H9 (cell line): ENCODE measurements around the gene ZNF488. TPM values are rescaled to one million over a fixed set of nuclear protein-coding genes. Genes with fewer than 3 reads are reported as not detected.

Experiments used
- DNase-seq: peaks from one replicate; pipeline ENCODE4 v3.0.0-alpha.2; 2017
- H2AFZ ChIP-seq: one replicate; pipeline ENCODE4 v1.6.1; 2013; ENCODE audit warnings: mild to moderate bottlenecking, low read length, control low read depth, moderate library complexity
- H2AK5ac ChIP-seq: 2 replicates; pipeline ENCODE4 v1.6.1; 2013; ENCODE audit warnings: low read length, control low read depth, mixed read lengths; ENCODE audit not compliant: insufficient read length
- H2BK120ac ChIP-seq: one replicate; pipeline ENCODE4 v1.6.1; 2013; ENCODE audit warnings: low read depth, mild to moderate bottlenecking, low read length, control low read depth, inconsistent platforms; ENCODE audit not compliant: poor library complexity, severe bottlenecking
- H2BK12ac ChIP-seq: 2 replicates; pipeline ENCODE4 v1.6.1; 2013; ENCODE audit warnings: low read length, control low read depth, mixed read lengths, low read depth; ENCODE audit not compliant: insufficient read length
- H2BK15ac ChIP-seq: 2 replicates; pipeline ENCODE4 v1.6.1; 2013; ENCODE audit warnings: low read depth, low read length, control low read depth
- H2BK20ac ChIP-seq: one replicate; pipeline ENCODE4 v1.6.1; 2013; ENCODE audit warnings: low read depth, mild to moderate bottlenecking, low read length, control low read depth, inconsistent platforms; ENCODE audit not compliant: poor library complexity, severe bottlenecking
- H2BK5ac ChIP-seq: 2 replicates; pipeline ENCODE4 v1.6.1; 2013; ENCODE audit warnings: low read length, control low read depth, mixed read lengths; ENCODE audit not compliant: insufficient read length
- H3K14ac ChIP-seq: 2 replicates; pipeline ENCODE4 v1.6.1; 2013; ENCODE audit warnings: low read length, control low read depth; ENCODE audit not compliant: insufficient read depth
- H3K18ac ChIP-seq: 2 replicates; pipeline ENCODE4 v1.6.1; 2013; ENCODE audit warnings: low read depth, mild to moderate bottlenecking, mixed read lengths, low read length, control low read depth; ENCODE audit not compliant: insufficient read length
- H3K23ac ChIP-seq: 2 replicates; pipeline ENCODE4 v1.6.1; 2013; ENCODE audit warnings: low read length, control low read depth, mixed read lengths, low read depth; ENCODE audit not compliant: insufficient read length
- H3K23me2 ChIP-seq: 2 replicates; pipeline ENCODE4 v1.6.1; 2013; ENCODE audit warnings: low read depth, mild to moderate bottlenecking, mixed read lengths, low read length, control low read depth; ENCODE audit not compliant: insufficient read length, poor library complexity, severe bottlenecking
- H3K27ac ChIP-seq: 2 replicates; pipeline ENCODE4 v1.5.1; 2013; ENCODE audit warnings: low read length, control low read depth, mixed read lengths, low read depth; ENCODE audit not compliant: insufficient read length
- H3K27me3 ChIP-seq: 2 replicates; pipeline ENCODE4 v1.6.1; 2013; ENCODE audit warnings: low read length, control low read depth, inconsistent platforms; ENCODE audit not compliant: insufficient read depth
- H3K4ac ChIP-seq: 2 replicates; pipeline ENCODE4 v1.6.1; 2013; ENCODE audit warnings: low read depth, mild to moderate bottlenecking, control low read depth, inconsistent platforms, low read length, moderate library complexity
- H3K4me1 ChIP-seq: 2 replicates; pipeline ENCODE4 v1.6.1; 2013; ENCODE audit warnings: low read length, control low read depth, inconsistent platforms; ENCODE audit not compliant: insufficient read depth
- H3K4me2 ChIP-seq: 2 replicates; pipeline ENCODE4 v1.6.1; 2013; ENCODE audit warnings: low read length, control low read depth, mixed read lengths; ENCODE audit not compliant: insufficient read length, insufficient read depth
- H3K56ac ChIP-seq: 2 replicates; pipeline ENCODE4 v1.6.1; 2013; ENCODE audit warnings: low read depth, mild to moderate bottlenecking, mixed read lengths, low read length, control low read depth; ENCODE audit not compliant: insufficient read length
- H3K79me1 ChIP-seq: 2 replicates; pipeline ENCODE4 v1.6.1; 2013; ENCODE audit warnings: low read depth, mild to moderate bottlenecking, moderate library complexity, low read length, control low read depth, inconsistent platforms; ENCODE audit not compliant: insufficient read depth, poor library complexity, severe bottlenecking
- H3K79me2 ChIP-seq: 2 replicates; pipeline ENCODE4 v1.6.1; 2013; ENCODE audit warnings: low read length, control low read depth, inconsistent platforms; ENCODE audit not compliant: insufficient read depth
- H3K9ac ChIP-seq: 2 replicates; pipeline ENCODE4 v1.6.1; 2013; ENCODE audit warnings: low read length, control low read depth, mixed read lengths; ENCODE audit not compliant: insufficient read length; ENCODE audit errors: extremely low read depth
- H3K9me3 ChIP-seq: one replicate; pipeline ENCODE4 v1.6.1; 2013; ENCODE audit warnings: low read depth, low read length, inconsistent platforms; ENCODE audit not compliant: control insufficient read depth
- H3T11ph ChIP-seq: one replicate; pipeline ENCODE4 v1.6.1; 2013; ENCODE audit warnings: mild to moderate bottlenecking, low read length, control low read depth, inconsistent platforms
- H4K20me1 ChIP-seq: one replicate; pipeline ENCODE4 v1.6.1; 2013; ENCODE audit not compliant: control insufficient read depth, insufficient read length, insufficient read depth
- H4K5ac ChIP-seq: 2 replicates; pipeline ENCODE4 v1.6.1; 2013; ENCODE audit warnings: low read depth, mild to moderate bottlenecking, mixed read lengths, low read length, control low read depth; ENCODE audit not compliant: insufficient read length
- H4K8ac ChIP-seq: replicated peaks from 2 replicates; pipeline ENCODE4 v1.6.1; 2013; ENCODE audit warnings: low read length, control low read depth, mixed read lengths, low read depth; ENCODE audit not compliant: insufficient read length
- H4K91ac ChIP-seq: 2 replicates; pipeline ENCODE4 v1.6.1; 2013; ENCODE audit warnings: low read depth, mild to moderate bottlenecking, moderate library complexity, mixed read lengths, low read length, control low read depth; ENCODE audit not compliant: insufficient read length
- H3K27ac Mint-ChIP-seq, 3 experiments: 2 replicates in 2 of 3; 3 replicates in 1 of 3; pipeline ENCODE4 v1.8.0; 2020 to 2021; ENCODE audit warnings: mixed read lengths in 3 of 3, mild to moderate bottlenecking in 1 of 3, moderate library complexity in 1 of 3
- H3K27me3 Mint-ChIP-seq: 2 replicates; pipeline ENCODE4 v1.8.0; 2021; ENCODE audit warnings: low read depth, mild to moderate bottlenecking, moderate library complexity, mixed read lengths
- H3K36me3 Mint-ChIP-seq, 3 experiments: 2 replicates in 2 of 3; 3 replicates in 1 of 3; pipeline ENCODE4 v1.8.0; 2020 to 2021; ENCODE audit warnings: low read depth in 3 of 3, mixed read lengths in 3 of 3; ENCODE audit not compliant: insufficient read depth in 1 of 3
- H3K4me1 Mint-ChIP-seq, 2 experiments: 2 replicates each; pipeline ENCODE4 v1.8.0; 2020; ENCODE audit warnings: mixed read lengths in 2 of 2
- H3K4me3 Mint-ChIP-seq, 2 experiments: 2 replicates in 1 of 2; 3 replicates in 1 of 2; pipeline ENCODE4 v1.8.0; 2020 to 2021; ENCODE audit warnings: mild to moderate bottlenecking in 2 of 2, mixed read lengths in 2 of 2, moderate library complexity in 1 of 2
- H3K9me3 Mint-ChIP-seq, 2 experiments: 2 replicates in 1 of 2; 3 replicates in 1 of 2; pipeline ENCODE4 v1.8.0; 2020; ENCODE audit warnings: mild to moderate bottlenecking in 2 of 2, mixed read lengths in 2 of 2, moderate library complexity in 1 of 2
- CTCF ChIP-seq: fragments of 200-600 bp; sonication (generic); conservative IDR thresholded peaks from 3 replicates; pipeline ENCODE4 v1.8.0; 2021; ENCODE audit warnings: antibody characterized with exemption, mild to moderate bottlenecking
- WGBS: extraction: QIAGEN DNeasy Blood & Tissue Kit; methylation state at CpG from one replicate; pipeline ENCODE4 v1.1.7; 2013; ENCODE audit warnings: missing lambda C conversion rate, low lambda C conversion rate, mixed read lengths; ENCODE audit not compliant: insufficient read length; ENCODE audit errors: extremely low coverage; 5-methylcytosine and 5-hydroxymethylcytosine counted together
- total RNA-seq: library from RNA; stranded (reverse); gene quantifications from 2 replicates; pipeline ENCODE4 v1.2.1, GENCODE V29; 2021

Gene ZNF488
- total RNA-seq, 1 experiment from 2014 or later: 2.9 TPM

GRCh38 chr10:47380341-47381102 lies 3.6 kb downstream of the ZNF488 start:
- Histone ChIP-seq H3T11ph (no peak overlapping the region), H3K14ac (no peak overlapping the region), H3K56ac (no peak overlapping the region), H4K8ac (no peak overlapping the region), H3K79me2 (no peaks in the 10 kb centered on the region), H2BK20ac (no peak overlapping the region), H4K91ac (no peak overlapping the region), H2BK5ac (no peak overlapping the region), H3K4me2 (no peak overlapping the region), H3K79me1 (no peaks in the 10 kb centered on the region), H2BK15ac (no peak overlapping the region), H3K9ac (no peak overlapping the region), H3K23ac (no peak overlapping the region), H3K27ac (no peak overlapping the region), H3K23me2 (peaks cover 10% of the 10 kb centered on the region), H2BK120ac (no peak overlapping the region), H4K5ac (no peak overlapping the region), H2AK5ac (no peak overlapping the region), H3K4ac (no peak overlapping the region), H2BK12ac (no peak overlapping the region), H3K27me3 (no peaks in the 10 kb centered on the region), H3K4me1 (peaks cover 2% of the 10 kb centered on the region; the same call in 1 of the 2 replicates), H3K9me3 (no peaks in the 10 kb centered on the region), H2AFZ (no peak overlapping the region), H3K18ac (no peak overlapping the region), H4K20me1 (no peaks in the 10 kb centered on the region)
- no peak for TF ChIP-seq CTCF
- no peak overlapping the region for H3K4me3 Mint-ChIP-seq
- peaks cover 1 to 6% of the 10 kb centered on the region in 2 experiments; a peak in 2 of 5 replicates for H3K9me3 Mint-ChIP-seq
- peak overlapping the region in 1 of 3 experiments; percentile 19; a peak in 1 of 7 replicates for H3K27ac Mint-ChIP-seq
- peak; percentile 10 for DNase-seq
- H3K36me3 Mint-ChIP-seq: peaks cover 0 to 2% (median 0%) of the 10 kb centered on the region in 3 experiments; a peak in 2 of 7 replicates
- H3K4me1 Mint-ChIP-seq: peaks cover 32 to 39% of the 10 kb centered on the region in 2 experiments
- peaks cover 33% of the 10 kb centered on the region for H3K27me3 Mint-ChIP-seq
- WGBS: no CpG with 5 or more reads among the region's 8 CpGs
